Endodermal cell (in vitro differentiated cells): Measurements from ENCODE around the gene HRNR. TPM values are rescaled to one million over a fixed set of nuclear protein-coding genes. Genes with fewer than 3 reads are reported as not detected.

ENCODE experiments used
- DNase-seq: peaks from one replicate; pipeline ENCODE4 v3.0.0-alpha.2; 2017
- H3K27ac ChIP-seq: 2 replicates; pipeline ENCODE4 v1.5.1; 2013; ENCODE audit warnings: mild to moderate bottlenecking, low read depth, low read length, moderate library complexity
- H3K27me3 ChIP-seq: 2 replicates; pipeline ENCODE4 v1.6.1; 2013; ENCODE audit warnings: mild to moderate bottlenecking, low read length, moderate library complexity; ENCODE audit not compliant: insufficient read depth, control insufficient read depth, poor library complexity, severe bottlenecking
- H3K36me3 ChIP-seq: 2 replicates; pipeline ENCODE4 v1.7.0; 2013; ENCODE audit warnings: mild to moderate bottlenecking, low read length, moderate library complexity; ENCODE audit not compliant: control insufficient read depth, insufficient read depth
- H3K4me1 ChIP-seq: one replicate; pipeline ENCODE4 v1.7.0; 2013; ENCODE audit warnings: low read length; ENCODE audit not compliant: control insufficient read depth, insufficient read depth
- H3K4me3 ChIP-seq: 2 replicates; pipeline ENCODE4 v1.5.1; 2013; ENCODE audit warnings: mild to moderate bottlenecking, low read length, moderate library complexity
- H3K9ac ChIP-seq: 2 replicates; pipeline ENCODE4 v1.6.1; 2013; ENCODE audit warnings: mild to moderate bottlenecking, low read length, moderate library complexity; ENCODE audit not compliant: poor library complexity, severe bottlenecking; ENCODE audit errors: extremely low read depth
- H3K9me3 ChIP-seq: 2 replicates; pipeline ENCODE4 v1.6.1; 2013; ENCODE audit warnings: mild to moderate bottlenecking, low read length, moderate library complexity; ENCODE audit not compliant: control insufficient read depth
- H3K27ac Mint-ChIP-seq: 2 replicates; pipeline ENCODE4 v1.8.0; 2020; ENCODE audit warnings: mixed read lengths
- H3K27me3 Mint-ChIP-seq: 2 replicates; pipeline ENCODE4 v1.8.0; 2021; ENCODE audit warnings: mild to moderate bottlenecking, mixed read lengths; ENCODE audit not compliant: insufficient read depth
- H3K36me3 Mint-ChIP-seq: 2 replicates; pipeline ENCODE4 v1.8.0; 2020; ENCODE audit warnings: low read depth, mixed read lengths
- H3K4me1 Mint-ChIP-seq: 2 replicates; pipeline ENCODE4 v1.8.0; 2020; ENCODE audit warnings: mixed read lengths
- H3K4me3 Mint-ChIP-seq: 2 replicates; pipeline ENCODE4 v1.8.0; 2020; ENCODE audit warnings: mild to moderate bottlenecking, moderate library complexity, mixed read lengths
- H3K9me3 Mint-ChIP-seq: 2 replicates; pipeline ENCODE4 v1.8.0; 2020; ENCODE audit warnings: mild to moderate bottlenecking, mixed read lengths
- WGBS, 2 experiments: methylation state at CpG; one replicate each; pipeline versions ENCODE4 v1.1.5 to v1.1.7; 2013; ENCODE audit warnings: missing lambda C conversion rate in 2 of 2, mixed read lengths in 1 of 2; ENCODE audit not compliant: insufficient coverage in 1 of 2, insufficient read length in 1 of 2; 5-methylcytosine and 5-hydroxymethylcytosine counted together
- total RNA-seq, 2 donors: library from RNA; stranded (reverse); fragmentation: NEBNext Ultra II Directional in 1 of 2; extraction: Animal tissue kit (Norgen Biotek cat#: 25700) in 1 of 2; gene quantifications; 2 replicates in 1 of 2; 3 replicates in 1 of 2; pipeline ENCODE4 v1.2.1, GENCODE V29; 2021
- TF ChIP-seq, protein P1 (sequence below): fragments of 200-600 bp; sonication (generic); conservative IDR thresholded peaks from 2 replicates; pipeline ENCODE4 v1.5.0; 2021; ENCODE audit warnings: antibody characterized with exemption, mild to moderate bottlenecking

HRNR gene
- total RNA-seq, 2 donors from 2014 or later: not detected

- Mint-ChIP-seq H3K9me3 (peaks cover 88% of the 10 kb centered on the region), H3K27me3 (no peaks in the 10 kb centered on the region), H3K27ac (no peak overlapping the region), H3K36me3 (no peaks in the 10 kb centered on the region), H3K4me3 (no peak overlapping the region), H3K4me1 (no peaks in the 10 kb centered on the region)
- no peaks in the 10 kb centered on the region for H3K36me3 ChIP-seq
- 9 to 20% methylated on average over 1 of the region's 1 CpG for WGBS, 2 experiments
- no peaks in the 10 kb centered on the region for H3K4me1 ChIP-seq
- TF ChIP-seq, protein P1, sequence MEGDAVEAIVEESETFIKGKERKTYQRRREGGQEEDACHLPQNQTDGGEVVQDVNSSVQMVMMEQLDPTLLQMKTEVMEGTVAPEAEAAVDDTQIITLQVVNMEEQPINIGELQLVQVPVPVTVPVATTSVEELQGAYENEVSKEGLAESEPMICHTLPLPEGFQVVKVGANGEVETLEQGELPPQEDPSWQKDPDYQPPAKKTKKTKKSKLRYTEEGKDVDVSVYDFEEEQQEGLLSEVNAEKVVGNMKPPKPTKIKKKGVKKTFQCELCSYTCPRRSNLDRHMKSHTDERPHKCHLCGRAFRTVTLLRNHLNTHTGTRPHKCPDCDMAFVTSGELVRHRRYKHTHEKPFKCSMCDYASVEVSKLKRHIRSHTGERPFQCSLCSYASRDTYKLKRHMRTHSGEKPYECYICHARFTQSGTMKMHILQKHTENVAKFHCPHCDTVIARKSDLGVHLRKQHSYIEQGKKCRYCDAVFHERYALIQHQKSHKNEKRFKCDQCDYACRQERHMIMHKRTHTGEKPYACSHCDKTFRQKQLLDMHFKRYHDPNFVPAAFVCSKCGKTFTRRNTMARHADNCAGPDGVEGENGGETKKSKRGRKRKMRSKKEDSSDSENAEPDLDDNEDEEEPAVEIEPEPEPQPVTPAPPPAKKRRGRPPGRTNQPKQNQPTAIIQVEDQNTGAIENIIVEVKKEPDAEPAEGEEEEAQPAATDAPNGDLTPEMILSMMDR: no peak
- H3K27me3 ChIP-seq: no peaks in the 10 kb centered on the region
- H3K9ac ChIP-seq: no peak overlapping the region
- DNase-seq: no peak
- H3K4me3 ChIP-seq: no peak overlapping the region
- H3K9me3 ChIP-seq: peaks cover 82% of the 10 kb centered on the region
- no peak overlapping the region for H3K27ac ChIP-seq
Measured at GRCh38 chr1:152247316-152247715, 23.3 kb upstream of the HRNR start.

GRCh38 chr1:152244576-152245273 lies 20.7 kb upstream of the HRNR start:
- DNase-seq: no peak
- H3K9ac ChIP-seq: no peak overlapping the region
- WGBS, 2 experiments: 57 to 72% methylated on average over 1 to 2 of the region's 2 CpGs
- H3K36me3 Mint-ChIP-seq: no peaks in the 10 kb centered on the region
- H3K4me1 Mint-ChIP-seq: no peaks in the 10 kb centered on the region
- no peak overlapping the region for H3K27ac Mint-ChIP-seq
- no peaks in the 10 kb centered on the region for H3K36me3 ChIP-seq
- H3K27me3 Mint-ChIP-seq: no peaks in the 10 kb centered on the region
- peaks cover 87% of the 10 kb centered on the region for H3K9me3 Mint-ChIP-seq
- TF ChIP-seq, protein P1: no peak
- no peak overlapping the region for H3K27ac ChIP-seq
- H3K4me3 Mint-ChIP-seq: no peak overlapping the region
- H3K27me3 ChIP-seq: no peaks in the 10 kb centered on the region
- H3K4me1 ChIP-seq: no peaks in the 10 kb centered on the region
- H3K9me3 ChIP-seq: peaks cover 88% of the 10 kb centered on the region
- no peak overlapping the region for H3K4me3 ChIP-seq

- Histone ChIP-seq H3K27ac (no peak overlapping the region), H3K4me3 (no peak overlapping the region), H3K36me3 (no peaks in the 10 kb centered on the region), H3K4me1 (no peaks in the 10 kb centered on the region), H3K27me3 (no peaks in the 10 kb centered on the region), H3K9me3 (peaks cover 50% of the 10 kb centered on the region), H3K9ac (no peak overlapping the region)
- TF ChIP-seq, protein P1: no peak
- Mint-ChIP-seq H3K36me3 (peaks cover 2% of the 10 kb centered on the region), H3K27me3 (no peaks in the 10 kb centered on the region), H3K4me1 (no peaks in the 10 kb centered on the region), H3K4me3 (no peak overlapping the region), H3K27ac (no peak overlapping the region), H3K9me3 (peaks cover 75% of the 10 kb centered on the region)
- DNase-seq: no peak
- WGBS, 2 experiments: no CpG with 5 or more reads among the region's 1 CpG
Measured at GRCh38 chr1:152237093-152237492, 13.1 kb upstream of the HRNR start.
